Measurements from ENCODE around the gene SRGAP2B. TPM values are rescaled to one million over a fixed set of nuclear protein-coding genes. Genes with fewer than 3 reads are reported as not detected.
"Not testable (repeated sequence)": the region's sequence is repeated elsewhere in the genome, so short reads cannot be mapped to it uniquely, and the experiment has no call there.

SRGAP2B gene
- polyA plus RNA-seq, 12 donors, result 23.8 to 71.6 (median 34.2) TPM; not detected in 1

- peak; percentile 7 for DNase-seq
Observed at GRCh38 chr1:145093517-145094149, 1.5 kb downstream of the SRGAP2B start.

GRCh38 chr1:145082483-145083255 is 12.5 kb downstream of the SRGAP2B start:
- DNase-seq, result not testable (repeated sequence)

- not testable (repeated sequence) for DNase-seq
Observed at GRCh38 chr1:145080193-145080592, 14.9 kb downstream of the SRGAP2B start.

GRCh38 chr1:145079737-145080136 is 15.4 kb downstream of the SRGAP2B start:
- not testable (repeated sequence) for DNase-seq

GRCh38 chr1:145078787-145079370 is 16.2 kb downstream of the SRGAP2B start:
- not testable (repeated sequence) for DNase-seq

GRCh38 chr1:145077872-145078786 is 17.0 kb downstream of the SRGAP2B start:
- DNase-seq, result not testable (repeated sequence)

GRCh38 chr1:145076877-145077276 is 18.3 kb downstream of the SRGAP2B start:
- DNase-seq, result not testable (repeated sequence)

GRCh38 chr1:145074021-145074559 is 21.0 kb downstream of the SRGAP2B start:
- DNase-seq, result not testable (repeated sequence)

- not testable (repeated sequence) for DNase-seq
Observed at GRCh38 chr1:145071569-145071968, 23.6 kb downstream of the SRGAP2B start.

- DNase-seq, result not testable (repeated sequence)
Observed at GRCh38 chr1:145066486-145066885, 28.6 kb downstream of the SRGAP2B start.

- not testable (repeated sequence) for DNase-seq
Observed at GRCh38 chr1:145065194-145065826, 29.8 kb downstream of the SRGAP2B start.

GRCh38 chr1:145063941-145064648 is 31.0 kb downstream of the SRGAP2B start:
- DNase-seq, result not testable (repeated sequence)

GRCh38 chr1:145063285-145063684 is 31.8 kb downstream of the SRGAP2B start:
- not testable (repeated sequence) for DNase-seq

- not testable (repeated sequence) for DNase-seq
Observed at GRCh38 chr1:145058184-145058583, 36.9 kb downstream of the SRGAP2B start.

GRCh38 chr1:145055217-145055760 is 39.8 kb downstream of the SRGAP2B start:
- not testable (repeated sequence) for DNase-seq

GRCh38 chr1:145053428-145053827 is 41.7 kb downstream of the SRGAP2B start:
- DNase-seq, result not testable (repeated sequence)

- DNase-seq, result not testable (repeated sequence)
Observed at GRCh38 chr1:145052019-145052776, 42.9 kb downstream of the SRGAP2B start.

- not testable (repeated sequence) for DNase-seq
Observed at GRCh38 chr1:145048181-145048856, 46.8 kb downstream of the SRGAP2B start.

Data from muscle of arm (tissue), 12 donors.